Caco-2 (cell line): Measurements from ENCODE around the gene GBX2. TPM values are rescaled to one million over a fixed set of nuclear protein-coding genes. Genes with fewer than 3 reads are reported as not detected.

ENCODE experiments used
- BruUV-seq: library from RNA; stranded (reverse); fragments of 400-500 nt; replicated peaks from 2 replicates; lab custom pipeline; 2021; lab: Mats Ljungman, UMichigan
- CTCF ChIA-PET: fragments of 300-600 bp; sonication (Branson Sonifier 250); formaldehyde crosslinking; loops from one replicate; lab custom pipeline; 2022; ENCODE audit warnings: antibody characterized with exemption; lab: Charles Lee
- POLR2A ChIA-PET: fragments of 300-600 bp; sonication (Branson Sonifier 250); formaldehyde crosslinking; loops from one replicate; lab custom pipeline; 2022; ENCODE audit warnings: antibody characterized with exemption; lab: Charles Lee
- DNase-seq, 2 experiments: peaks; one replicate each; pipeline versions ENCODE4 v3.0.0 to v3.0.0-alpha.2; 2020 to 2022
- H3K27me3 ChIP-seq: replicated peaks from 2 replicates; pipeline ENCODE4 v1.6.0; 2011; ENCODE audit warnings: low read length; ENCODE audit not compliant: control insufficient read depth, insufficient read depth
- H3K36me3 ChIP-seq: 2 replicates; pipeline ENCODE4 v1.5.1; 2011; ENCODE audit warnings: low read length; ENCODE audit not compliant: control insufficient read depth, insufficient read depth
- H3K4me1 ChIP-seq: fragments of 250-450 bp; sonication (Bioruptor Pico); 2 replicates; pipeline ENCODE4 v1.5.1; 2020; ENCODE audit warnings: mild to moderate bottlenecking
- H3K4me3 ChIP-seq: 2 replicates; pipeline ENCODE4 v1.5.1; 2011; ENCODE audit warnings: low read depth, mild to moderate bottlenecking, control low read depth, low read length
- H3K9me3 ChIP-seq: fragments of 250-450 bp; sonication (Bioruptor Pico); 2 replicates; pipeline ENCODE4 v1.5.1; 2020; ENCODE audit warnings: mild to moderate bottlenecking, moderate library complexity
- H3K27ac Mint-ChIP-seq: one replicate; pipeline ENCODE4 v1.8.0; 2022; ENCODE audit warnings: mixed read lengths; ENCODE audit not compliant: unreplicated experiment
- H3K27me3 Mint-ChIP-seq: one replicate; pipeline ENCODE4 v1.8.0; 2022; ENCODE audit warnings: mixed read lengths; ENCODE audit not compliant: insufficient read depth, unreplicated experiment
- H3K36me3 Mint-ChIP-seq: one replicate; pipeline ENCODE4 v1.8.0; 2022; ENCODE audit warnings: mild to moderate bottlenecking, mixed read lengths; ENCODE audit not compliant: insufficient read depth, unreplicated experiment
- H3K4me1 Mint-ChIP-seq: one replicate; pipeline ENCODE4 v1.8.0; 2022; ENCODE audit warnings: low read depth, mixed read lengths; ENCODE audit not compliant: unreplicated experiment
- H3K4me3 Mint-ChIP-seq: one replicate; pipeline ENCODE4 v1.8.0; 2022; ENCODE audit warnings: mild to moderate bottlenecking, moderate library complexity, mixed read lengths; ENCODE audit not compliant: unreplicated experiment
- H3K9me3 Mint-ChIP-seq: one replicate; pipeline ENCODE4 v1.8.0; 2022; ENCODE audit warnings: mixed read lengths; ENCODE audit not compliant: unreplicated experiment
- intact Hi-C: fragments of 100-400 bp; cut with micrococcal nuclease; formaldehyde crosslinking; loops from one replicate; pipeline ENCODE4 v1.10.0; 2022; ENCODE audit not compliant: unreplicated experiment
- total RNA-seq: library from RNA; stranded (reverse); gene quantifications from 2 replicates; pipeline ENCODE4 v1.2.3, GENCODE V29; 2022
- TF ChIP-seq, protein P1 (sequence below), 2 experiments: fragments of 200-600 bp in 1 of 2; IDR thresholded peaks; 1 replicate in 1 of 2; 2 replicates in 1 of 2; pipeline versions ENCODE4 v1.5.1 to v1.8.0; 2011 to 2022; ENCODE audit warnings: antibody characterized with exemption in 1 of 2, control low read depth in 1 of 2, inconsistent platforms in 1 of 2, low read depth in 1 of 2, low read length in 1 of 2, mild to moderate bottlenecking in 1 of 2, moderate library complexity in 1 of 2; ENCODE audit not compliant: insufficient read depth in 1 of 2, severe bottlenecking in 1 of 2, unreplicated experiment in 1 of 2

Gene GBX2
- total RNA-seq, 1 experiment from 2014 or later: 2.1 TPM

DNA sequence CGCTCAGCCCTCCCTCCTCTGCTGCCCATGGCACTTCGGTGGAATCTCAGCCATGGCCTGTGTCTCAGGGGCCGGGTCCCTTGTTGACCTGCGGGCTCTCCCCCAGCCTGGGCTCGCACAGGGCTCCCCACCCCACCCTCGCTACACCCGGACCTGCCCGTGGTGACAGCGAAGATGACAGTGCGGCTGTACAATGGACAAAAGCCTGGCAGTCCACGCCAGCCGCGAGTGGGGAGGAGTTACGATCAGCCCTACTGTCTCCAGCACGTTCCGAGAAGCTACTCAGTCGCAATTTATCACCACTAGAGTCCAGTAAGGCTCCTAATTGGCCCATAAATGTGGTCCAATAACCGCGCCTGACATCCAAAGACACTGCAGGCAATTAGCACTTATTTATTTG, 31.6 kb downstream of the GBX2 start:
- no peaks in the 10 kb centered on the region for H3K4me1 ChIP-seq
- no peaks in the 10 kb centered on the region for H3K36me3 ChIP-seq
- no peak overlapping the region for H3K4me3 ChIP-seq
- no peaks in the 10 kb centered on the region for H3K9me3 ChIP-seq
- ChIA-PET CTCF (no interaction called here), POLR2A (no interaction called here)
- Mint-ChIP-seq H3K4me1 (no peaks in the 10 kb centered on the region), H3K36me3 (peaks cover 5% of the 10 kb centered on the region), H3K27ac (no peak overlapping the region), H3K9me3 (no peaks in the 10 kb centered on the region), H3K27me3 (no peaks in the 10 kb centered on the region), H3K4me3 (no peak overlapping the region)
- intact Hi-C loops: no loop called here
- H3K27me3 ChIP-seq: no peaks in the 10 kb centered on the region
- TF ChIP-seq, protein P1, sequence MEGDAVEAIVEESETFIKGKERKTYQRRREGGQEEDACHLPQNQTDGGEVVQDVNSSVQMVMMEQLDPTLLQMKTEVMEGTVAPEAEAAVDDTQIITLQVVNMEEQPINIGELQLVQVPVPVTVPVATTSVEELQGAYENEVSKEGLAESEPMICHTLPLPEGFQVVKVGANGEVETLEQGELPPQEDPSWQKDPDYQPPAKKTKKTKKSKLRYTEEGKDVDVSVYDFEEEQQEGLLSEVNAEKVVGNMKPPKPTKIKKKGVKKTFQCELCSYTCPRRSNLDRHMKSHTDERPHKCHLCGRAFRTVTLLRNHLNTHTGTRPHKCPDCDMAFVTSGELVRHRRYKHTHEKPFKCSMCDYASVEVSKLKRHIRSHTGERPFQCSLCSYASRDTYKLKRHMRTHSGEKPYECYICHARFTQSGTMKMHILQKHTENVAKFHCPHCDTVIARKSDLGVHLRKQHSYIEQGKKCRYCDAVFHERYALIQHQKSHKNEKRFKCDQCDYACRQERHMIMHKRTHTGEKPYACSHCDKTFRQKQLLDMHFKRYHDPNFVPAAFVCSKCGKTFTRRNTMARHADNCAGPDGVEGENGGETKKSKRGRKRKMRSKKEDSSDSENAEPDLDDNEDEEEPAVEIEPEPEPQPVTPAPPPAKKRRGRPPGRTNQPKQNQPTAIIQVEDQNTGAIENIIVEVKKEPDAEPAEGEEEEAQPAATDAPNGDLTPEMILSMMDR (IDR thresholded peaks at IDR 0.05; ENCODE audit: insufficient read depth in 1 of 2, low read depth in 1 of 2, low read length in 1 of 2, severe bottlenecking in 1 of 2, unreplicated experiment in 1 of 2): no peak
- BruUV-seq: no TSS peak
- no peak for DNase-seq

DNA sequence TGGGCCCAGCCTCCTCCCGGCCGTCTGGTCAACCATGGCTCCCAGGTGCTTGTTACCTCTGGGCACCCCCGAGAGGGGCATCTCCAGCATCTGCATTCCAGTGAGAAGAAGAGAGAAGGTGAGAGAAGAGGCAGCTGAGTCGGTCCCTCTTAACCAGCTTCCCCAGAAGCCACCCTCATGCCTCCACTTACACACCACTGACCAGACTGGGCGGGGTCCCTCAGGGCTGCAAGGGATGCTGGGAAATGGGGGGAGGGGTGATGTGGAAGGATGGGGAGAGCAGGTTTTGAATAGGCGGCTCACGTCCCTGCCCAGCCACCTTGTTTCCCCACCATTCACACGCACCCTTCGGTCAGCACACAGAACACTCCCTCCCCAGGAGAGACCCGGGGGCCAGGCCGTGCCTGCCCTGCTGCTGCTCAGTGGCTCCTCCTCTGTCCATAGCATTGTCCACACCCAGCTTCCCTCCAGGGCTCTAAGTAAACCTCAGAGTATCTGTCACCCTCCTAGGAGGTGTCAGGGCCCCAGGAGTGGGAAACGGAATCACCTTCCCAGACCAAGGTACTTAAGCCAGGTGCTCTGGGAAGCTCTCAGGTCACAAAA, 34.7 kb downstream of the GBX2 start:
- no peaks in the 10 kb centered on the region for H3K36me3 ChIP-seq
- ChIA-PET POLR2A (no interaction called here), CTCF (no interaction called here)
- Mint-ChIP-seq H3K9me3 (no peaks in the 10 kb centered on the region), H3K4me3 (no peak overlapping the region), H3K36me3 (no peaks in the 10 kb centered on the region), H3K27me3 (no peaks in the 10 kb centered on the region), H3K4me1 (no peaks in the 10 kb centered on the region), H3K27ac (no peak overlapping the region)
- no peaks in the 10 kb centered on the region for H3K4me1 ChIP-seq
- intact Hi-C loops: no loop called here
- no TSS peak for BruUV-seq
- no peaks in the 10 kb centered on the region for H3K27me3 ChIP-seq
- TF ChIP-seq, protein P1 (IDR thresholded peaks at IDR 0.05; ENCODE audit: insufficient read depth in 1 of 2, low read depth in 1 of 2, low read length in 1 of 2, severe bottlenecking in 1 of 2, unreplicated experiment in 1 of 2): no peak
- no peak for DNase-seq
- H3K4me3 ChIP-seq: no peak overlapping the region
- no peaks in the 10 kb centered on the region for H3K9me3 ChIP-seq

DNA sequence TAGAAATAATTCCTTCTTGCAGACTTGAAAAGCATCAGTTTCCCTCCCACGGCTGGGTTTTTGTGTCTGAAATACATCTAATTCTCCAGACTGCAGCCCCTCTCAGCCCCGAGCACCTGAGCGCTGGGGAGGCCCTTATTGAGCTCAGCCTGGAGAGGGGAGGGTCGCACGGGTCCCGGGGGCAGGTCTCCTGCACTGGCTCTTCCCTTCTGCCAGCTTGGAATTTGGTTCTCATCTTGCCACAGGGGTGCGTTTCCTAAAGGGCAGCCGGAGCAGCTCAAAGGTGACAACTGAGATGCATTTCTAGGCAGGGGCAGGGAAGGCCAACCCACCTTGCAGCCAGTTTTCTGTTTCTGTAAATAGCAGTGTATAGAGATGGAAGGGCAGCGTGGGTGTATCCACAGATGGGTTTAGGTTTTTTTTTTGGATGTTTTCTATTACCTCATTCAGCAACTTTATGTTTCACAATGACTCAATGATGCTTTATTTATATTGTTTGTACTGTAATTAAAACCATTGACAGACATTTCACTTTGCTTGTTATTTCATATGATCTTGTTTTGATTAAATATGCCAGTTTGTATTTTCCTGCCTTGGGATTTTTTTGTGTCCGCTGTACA, 37.0 kb downstream of the GBX2 start:
- no peaks in the 10 kb centered on the region for H3K9me3 ChIP-seq
- Mint-ChIP-seq H3K4me1 (no peaks in the 10 kb centered on the region), H3K27me3 (no peaks in the 10 kb centered on the region), H3K36me3 (no peaks in the 10 kb centered on the region), H3K4me3 (no peak overlapping the region), H3K27ac (no peak overlapping the region), H3K9me3 (no peaks in the 10 kb centered on the region)
- TF ChIP-seq, protein P1 (IDR thresholded peaks at IDR 0.05; ENCODE audit: insufficient read depth in 1 of 2, low read depth in 1 of 2, low read length in 1 of 2, severe bottlenecking in 1 of 2, unreplicated experiment in 1 of 2): no peak
- no peaks in the 10 kb centered on the region for H3K4me1 ChIP-seq
- H3K4me3 ChIP-seq: no peak overlapping the region
- no peak for DNase-seq
- CTCF ChIA-PET: no interaction called here
- intact Hi-C loops: no loop called here
- BruUV-seq: no TSS peak
- H3K27me3 ChIP-seq: no peaks in the 10 kb centered on the region
- POLR2A ChIA-PET: no interaction called here
- H3K36me3 ChIP-seq: no peaks in the 10 kb centered on the region
